BE2C (cell line): ENCODE results near the gene ABCC6. TPM values are rescaled to one million over a fixed set of nuclear protein-coding genes. Genes with fewer than 3 reads are reported as not detected.
"Not testable (repeated sequence)": the region's sequence is repeated elsewhere in the genome, so short reads cannot be mapped to it uniquely, and the experiment has no call there.

Experiments
- DNase-seq: peaks from one replicate; pipeline ENCODE4 v3.0.0-alpha.2; 2020
- H3K27me3 ChIP-seq: fragments of 250-450 bp; sonication (Bioruptor Pico); 2 replicates; pipeline ENCODE4 v1.5.1; 2020; ENCODE audit warnings: mild to moderate bottlenecking
- H3K36me3 ChIP-seq: fragments of 250-450 bp; sonication (Bioruptor Pico); 2 replicates; pipeline ENCODE4 v1.5.1; 2020; ENCODE audit warnings: mild to moderate bottlenecking
- H3K4me1 ChIP-seq: fragments of 250-450 bp; sonication (Bioruptor Pico); 2 replicates; pipeline ENCODE4 v1.5.1; 2020
- H3K4me3 ChIP-seq: 2 replicates; pipeline ENCODE4 v1.5.1; 2011; ENCODE audit warnings: low read depth, low read length
- H3K9me3 ChIP-seq: fragments of 250-450 bp; sonication (Bioruptor Pico); 2 replicates; pipeline ENCODE4 v1.5.1; 2020
- CTCF ChIP-seq: IDR thresholded peaks from 2 replicates; pipeline ENCODE4 v1.5.1; 2012; ENCODE audit warnings: mild to moderate bottlenecking, low read depth, low read length
- polyA plus RNA-seq: library from polyadenylated mRNA; unstranded; fragments of >200 nt; gene quantifications from one replicate; pipeline ENCODE4 v1.2.1, GENCODE V29; 2012; ENCODE audit warnings: low read depth, missing spikeins; ENCODE audit not compliant: insufficient read length, insufficient read depth

Gene ABCC6
- polyA plus RNA-seq, result 2.7 TPM

- peak within 1 kb of the TSS; percentile 24 for H3K4me3 ChIP-seq
Observed at GRCh38 chr16:16222850-16223661, at the start of gene ABCC6. ABCC6 (minus strand) TSS chr16:16223494; CDS start chr16:16223434, 60 bp downstream.

GRCh38 chr16:16272573-16273221 is 49.4 kb upstream of the ABCC6 start:
- H3K4me1 ChIP-seq, H3K9me3 ChIP-seq, H3K27me3 ChIP-seq, DNase-seq, H3K4me3 ChIP-seq, H3K36me3 ChIP-seq: not testable (repeated sequence)

More at GRCh38 chr16:16222850-16223661, at the start of gene ABCC6:
- not testable (repeated sequence) for DNase-seq, H3K4me1 ChIP-seq, H3K36me3 ChIP-seq, H3K9me3 ChIP-seq, H3K27me3 ChIP-seq

GRCh38 chr16:16271658-16272057 is 48.4 kb upstream of the ABCC6 start:
- DNase-seq, H3K36me3 ChIP-seq, H3K27me3 ChIP-seq, H3K4me1 ChIP-seq, H3K4me3 ChIP-seq, H3K9me3 ChIP-seq: not testable (repeated sequence)

GRCh38 chr16:16268185-16268808 is 45.0 kb upstream of the ABCC6 start:
- H3K4me3 ChIP-seq, H3K9me3 ChIP-seq, H3K4me1 ChIP-seq, H3K36me3 ChIP-seq, DNase-seq, H3K27me3 ChIP-seq: not testable (repeated sequence)

GRCh38 chr16:16267708-16268107 is 44.4 kb upstream of the ABCC6 start:
- not testable (repeated sequence) for H3K9me3 ChIP-seq, H3K36me3 ChIP-seq, DNase-seq, H3K4me1 ChIP-seq, H3K27me3 ChIP-seq, H3K4me3 ChIP-seq

GRCh38 chr16:16265044-16265443 is 41.8 kb upstream of the ABCC6 start:
- H3K4me1 ChIP-seq, H3K9me3 ChIP-seq, H3K36me3 ChIP-seq, DNase-seq, H3K4me3 ChIP-seq, H3K27me3 ChIP-seq: not testable (repeated sequence)

GRCh38 chr16:16263947-16264346 is 40.7 kb upstream of the ABCC6 start:
- H3K27me3 ChIP-seq, H3K36me3 ChIP-seq, H3K4me1 ChIP-seq, DNase-seq, H3K9me3 ChIP-seq, H3K4me3 ChIP-seq: not testable (repeated sequence)

GRCh38 chr16:16262954-16263555 is 39.8 kb upstream of the ABCC6 start:
- H3K9me3 ChIP-seq, DNase-seq, H3K36me3 ChIP-seq, H3K4me1 ChIP-seq, H3K4me3 ChIP-seq, H3K27me3 ChIP-seq: not testable (repeated sequence)

- not testable (repeated sequence) for H3K27me3 ChIP-seq, H3K4me3 ChIP-seq, H3K36me3 ChIP-seq, H3K4me1 ChIP-seq, H3K9me3 ChIP-seq, DNase-seq
Observed at GRCh38 chr16:16259971-16260370, 36.7 kb upstream of the ABCC6 start.

- not testable (repeated sequence) for H3K4me1 ChIP-seq, H3K9me3 ChIP-seq, H3K36me3 ChIP-seq, H3K4me3 ChIP-seq, H3K27me3 ChIP-seq, DNase-seq
Observed at GRCh38 chr16:16258822-16259221, 35.5 kb upstream of the ABCC6 start.

- not testable (repeated sequence) for H3K4me1 ChIP-seq, DNase-seq, H3K27me3 ChIP-seq, H3K36me3 ChIP-seq, H3K4me3 ChIP-seq, H3K9me3 ChIP-seq
- TF ChIP-seq CTCF, result peak; percentile 22; the same call in 1 of the 2 replicates
Observed at GRCh38 chr16:16257301-16257923, 34.1 kb upstream of the ABCC6 start.

- not testable (repeated sequence) for H3K9me3 ChIP-seq, H3K27me3 ChIP-seq, DNase-seq, H3K4me3 ChIP-seq, H3K4me1 ChIP-seq, H3K36me3 ChIP-seq
Observed at GRCh38 chr16:16252377-16252776, 29.1 kb upstream of the ABCC6 start.

GRCh38 chr16:16249621-16250330 is 26.5 kb upstream of the ABCC6 start:
- H3K36me3 ChIP-seq, H3K4me3 ChIP-seq, DNase-seq, H3K9me3 ChIP-seq, H3K4me1 ChIP-seq, H3K27me3 ChIP-seq: not testable (repeated sequence)

- H3K4me1 ChIP-seq, H3K27me3 ChIP-seq, H3K36me3 ChIP-seq, DNase-seq, H3K4me3 ChIP-seq, H3K9me3 ChIP-seq: not testable (repeated sequence)
Observed at GRCh38 chr16:16247439-16247838, 24.1 kb upstream of the ABCC6 start.
